GM19240 (cell line): ENCODE results near the gene VRK3.
A peak's percentile ranks its signal among the peaks of the same experiment; 100 is the strongest.

Experiments
- DNase-seq: peaks from one replicate; pipeline ENCODE4 v3.0.0; 2011; ENCODE audit warnings: low spot score; ENCODE audit not compliant: insufficient read length

The VRK3 gene

DNA sequence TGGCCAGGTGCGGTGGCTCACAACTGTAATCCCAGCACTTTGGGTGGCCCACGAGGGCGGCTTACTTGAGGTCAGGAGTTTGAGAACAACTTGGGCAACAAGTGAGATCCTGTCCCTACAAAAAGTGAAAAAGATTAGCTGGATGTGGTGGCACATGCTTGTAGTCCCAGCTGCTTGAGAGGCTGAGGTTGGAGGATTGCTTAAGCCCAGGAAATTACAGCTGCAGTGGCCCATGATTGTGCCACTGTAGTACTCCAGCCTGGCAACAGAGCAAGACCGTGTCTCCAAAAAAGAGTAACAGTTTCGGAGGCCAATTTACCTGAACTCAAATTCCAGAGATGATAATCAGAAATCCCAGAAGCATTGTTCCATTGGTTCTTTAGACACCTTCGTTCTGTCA lies 5.1 kb upstream of the VRK3 start:
- DNase-seq, result no peak

DNA sequence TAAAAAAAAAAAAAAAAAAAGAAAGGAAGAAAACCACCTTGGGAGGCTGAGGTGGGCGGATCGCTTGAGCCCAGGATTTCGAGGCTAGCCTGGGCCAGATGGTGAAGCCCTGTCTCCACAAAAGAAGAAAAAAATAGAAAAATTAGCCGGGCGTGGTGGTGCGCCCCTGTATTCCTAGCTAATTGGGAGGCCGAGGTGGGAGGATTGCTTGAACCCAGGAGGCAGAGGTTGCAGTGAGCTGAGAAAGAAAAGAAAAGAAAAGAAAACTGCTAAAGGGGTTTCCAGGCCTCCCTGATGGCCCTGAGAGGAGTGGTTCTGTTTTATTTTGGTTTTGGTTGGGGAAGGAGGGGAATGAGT lies 1.4 kb upstream of the VRK3 start:
- no peak for DNase-seq

DNA sequence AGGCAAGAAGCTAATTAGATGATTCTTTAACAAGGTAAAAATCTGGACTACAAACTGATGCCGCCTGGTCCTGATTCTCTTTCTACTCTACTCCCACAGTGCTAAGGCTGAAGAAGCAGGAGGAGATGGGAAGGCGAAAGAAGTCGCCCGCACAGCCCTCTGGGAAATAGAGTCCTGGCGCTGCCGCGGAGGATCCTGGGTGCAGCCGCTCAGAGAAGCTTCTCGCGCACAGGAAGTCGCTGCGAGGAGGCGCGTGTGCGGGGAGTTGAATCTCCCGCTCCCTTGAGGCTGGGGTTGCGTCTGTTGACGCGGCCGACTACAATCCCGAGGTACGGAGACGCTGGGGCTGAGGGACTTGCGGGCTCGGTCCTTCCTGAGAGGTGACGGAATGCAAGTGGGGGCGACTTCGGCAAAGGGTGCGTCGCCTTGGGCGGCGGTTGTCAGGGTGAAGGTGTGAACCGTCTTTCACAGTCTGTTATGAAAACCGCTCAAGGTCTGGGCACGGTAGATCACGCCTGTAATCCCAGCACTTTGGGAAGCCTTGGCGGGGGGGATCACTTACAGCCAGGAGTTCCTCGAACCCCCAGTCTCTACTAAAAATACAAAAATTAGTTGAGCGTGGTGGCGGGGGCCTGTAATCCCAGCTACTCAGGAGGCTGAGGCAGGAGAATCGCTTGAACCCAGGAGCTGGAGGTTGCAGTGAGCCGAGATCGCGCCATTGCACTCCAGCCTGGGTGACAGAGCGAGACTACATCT lies 800 bp upstream of the VRK3 start, which contains the start of gene ZNF473:
Gene ZNF473 (plus strand): TSS at position 212 of the 756 bp plus-strand sequence. CDS start 5,078 bp downstream, outside the sequence.
- peak; percentile 81 for DNase-seq

DNA sequence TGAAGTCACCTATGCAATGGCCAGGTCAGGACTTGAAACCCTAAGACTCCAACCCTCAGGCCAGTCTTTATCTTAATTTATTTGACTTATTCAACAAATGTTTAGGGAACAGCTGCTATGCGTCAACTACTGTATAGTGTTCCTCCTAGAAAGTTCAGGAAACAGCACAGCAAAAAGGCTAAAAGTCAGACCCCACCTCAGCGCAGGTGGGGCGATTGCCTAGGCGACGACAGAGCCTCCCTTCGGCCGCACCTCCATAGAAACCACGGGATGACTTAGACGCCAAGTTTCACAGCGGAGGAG lies 502 bp downstream of the VRK3 start:
- no peak for DNase-seq

DNA sequence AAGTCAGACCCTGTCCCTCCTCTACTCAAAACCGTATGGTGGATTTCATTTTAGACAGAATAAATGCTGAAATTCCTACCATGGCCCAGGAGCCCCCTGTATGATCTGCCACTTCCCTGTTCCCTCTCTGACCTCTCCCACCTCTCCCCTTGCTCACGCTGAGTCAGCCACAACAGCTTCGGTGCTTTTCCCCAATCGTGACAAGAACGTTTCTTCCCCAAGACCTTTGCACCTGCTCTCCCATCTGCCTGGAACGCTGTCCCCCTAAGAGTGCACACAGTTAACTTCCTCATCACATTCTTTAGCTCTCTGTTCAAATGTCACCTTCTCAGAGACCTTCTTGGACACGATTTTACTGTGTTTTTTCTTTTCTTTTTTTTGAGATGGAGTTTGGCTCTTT lies 2.3 kb downstream of the VRK3 start:
- DNase-seq, result no peak

DNA sequence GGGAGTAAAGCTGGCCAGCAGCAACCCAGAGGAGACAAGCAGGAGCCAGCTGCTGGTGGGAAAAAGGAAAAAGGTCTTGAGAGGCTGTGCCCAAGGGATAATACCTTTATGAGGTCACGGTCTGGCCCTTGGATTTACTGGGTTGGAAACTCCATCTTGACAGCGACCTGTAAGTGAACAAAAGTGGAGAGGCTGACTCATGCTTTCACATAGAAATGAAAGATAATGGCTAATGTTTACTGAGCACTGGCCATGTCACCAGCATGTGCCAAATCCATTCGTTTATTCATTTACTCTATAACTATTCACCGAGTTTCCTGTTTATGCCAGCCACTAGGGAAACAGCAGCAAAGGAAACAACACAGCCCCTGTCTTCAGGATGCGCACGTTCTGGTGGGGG lies 4.7 kb downstream of the VRK3 start:
- no peak for DNase-seq

DNA sequence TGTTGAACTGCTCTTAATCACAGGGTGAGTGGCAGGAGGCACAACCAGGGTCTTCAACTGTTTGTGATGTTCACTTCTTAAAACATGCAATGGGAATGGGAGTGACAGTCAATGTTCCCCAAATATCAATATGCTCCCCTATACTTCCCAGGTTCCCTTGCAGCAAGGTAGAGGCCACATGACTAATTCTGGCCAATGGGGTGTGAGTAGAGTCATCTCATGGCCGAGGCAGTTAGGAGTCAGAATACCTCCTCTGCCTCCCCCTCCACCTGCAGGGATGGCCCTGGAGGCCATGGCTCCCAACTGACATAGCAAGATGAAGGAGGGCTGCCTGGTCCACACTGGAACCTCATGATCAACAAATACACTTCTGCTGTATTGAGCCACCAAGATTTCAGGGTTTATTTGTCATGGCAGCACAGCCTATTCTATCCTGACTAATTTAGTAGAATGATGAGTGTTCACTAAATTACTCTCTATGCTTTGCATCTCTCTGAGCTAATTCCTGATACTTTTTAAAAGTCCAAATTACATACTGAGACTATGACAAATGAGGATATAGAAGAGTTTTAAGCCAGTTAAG lies 8.9 kb downstream of the VRK3 start:
- DNase-seq, result no peak

DNA sequence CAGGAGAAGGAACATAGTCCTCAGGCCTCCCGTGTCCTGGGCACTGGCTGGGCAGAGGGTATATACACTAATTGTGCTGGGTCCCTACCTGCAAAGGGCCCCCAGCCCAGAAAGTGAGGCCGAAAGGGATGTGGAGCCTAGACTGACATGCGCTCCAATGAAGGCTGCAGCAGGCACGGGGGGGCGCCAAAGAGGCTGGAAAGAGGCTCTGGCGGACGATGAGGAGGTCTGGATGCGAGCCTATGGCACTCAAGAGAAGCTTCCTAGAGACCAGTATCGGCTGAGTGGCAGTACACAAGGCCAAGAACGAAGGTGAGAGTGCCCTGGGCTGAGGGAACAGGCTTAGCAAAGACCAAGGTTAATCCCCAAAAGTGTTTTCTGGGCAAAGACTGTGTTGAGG lies 16.6 kb downstream of the VRK3 start:
- no peak for DNase-seq

DNA sequence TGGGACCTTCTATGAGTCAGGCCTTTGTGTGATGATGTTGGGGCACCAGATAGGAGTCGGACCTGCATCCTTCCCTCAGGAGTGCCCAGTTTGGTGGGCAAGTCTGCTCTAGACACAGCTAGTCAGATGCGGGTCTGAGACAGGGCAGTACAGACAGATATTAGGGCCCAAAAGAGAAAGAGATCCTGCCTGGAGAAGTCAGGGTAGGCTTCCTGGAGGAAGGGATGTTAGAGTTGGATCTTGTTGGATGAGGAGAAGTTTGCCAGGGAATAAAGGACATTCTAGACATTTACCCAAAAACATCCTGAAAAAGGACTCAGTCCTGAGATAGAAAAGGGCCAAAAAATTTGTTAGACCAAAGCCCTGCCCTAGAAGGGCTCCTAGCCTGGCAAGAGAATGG lies 17.2 kb downstream of the VRK3 start:
- no peak for DNase-seq

DNA sequence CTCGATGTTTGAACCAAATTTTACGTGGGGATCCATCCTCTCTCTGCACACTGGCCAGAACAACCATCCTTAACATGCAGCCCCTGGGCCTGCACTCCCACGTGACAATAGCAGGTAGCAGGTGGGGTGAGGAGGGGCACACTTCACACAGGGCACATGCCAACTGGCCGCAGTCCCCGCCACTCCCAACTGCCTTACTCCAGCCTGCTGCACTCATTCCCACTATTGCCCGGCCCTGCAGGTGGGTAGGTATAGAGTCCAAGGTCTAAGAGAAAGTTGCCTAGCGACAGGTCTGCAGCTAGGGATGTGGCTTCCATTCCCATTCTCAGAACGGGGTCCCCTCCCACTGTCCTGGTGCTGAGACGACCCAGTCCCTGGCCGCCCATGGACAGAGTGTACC lies 18.0 kb downstream of the VRK3 start:
- no peak for DNase-seq

DNA sequence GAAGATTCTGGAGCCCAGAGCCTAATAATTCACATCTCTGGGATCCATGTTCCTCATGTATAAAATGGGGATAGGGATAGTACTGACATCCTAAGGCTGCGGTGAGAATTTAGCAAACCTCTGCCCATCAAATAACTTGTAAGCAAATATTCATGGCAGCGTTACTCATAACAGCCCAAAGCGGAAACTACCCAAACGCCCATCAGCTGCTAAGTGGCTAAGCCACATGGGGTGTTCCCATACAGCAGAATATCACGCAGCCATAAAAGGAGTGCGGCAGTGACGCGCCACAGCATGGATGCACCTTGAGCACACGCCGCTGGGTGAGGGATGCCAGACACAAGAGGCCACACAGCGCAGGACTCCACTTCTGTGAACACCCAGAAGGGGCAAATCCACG lies 19.7 kb downstream of the VRK3 start:
- DNase-seq, result no peak

DNA sequence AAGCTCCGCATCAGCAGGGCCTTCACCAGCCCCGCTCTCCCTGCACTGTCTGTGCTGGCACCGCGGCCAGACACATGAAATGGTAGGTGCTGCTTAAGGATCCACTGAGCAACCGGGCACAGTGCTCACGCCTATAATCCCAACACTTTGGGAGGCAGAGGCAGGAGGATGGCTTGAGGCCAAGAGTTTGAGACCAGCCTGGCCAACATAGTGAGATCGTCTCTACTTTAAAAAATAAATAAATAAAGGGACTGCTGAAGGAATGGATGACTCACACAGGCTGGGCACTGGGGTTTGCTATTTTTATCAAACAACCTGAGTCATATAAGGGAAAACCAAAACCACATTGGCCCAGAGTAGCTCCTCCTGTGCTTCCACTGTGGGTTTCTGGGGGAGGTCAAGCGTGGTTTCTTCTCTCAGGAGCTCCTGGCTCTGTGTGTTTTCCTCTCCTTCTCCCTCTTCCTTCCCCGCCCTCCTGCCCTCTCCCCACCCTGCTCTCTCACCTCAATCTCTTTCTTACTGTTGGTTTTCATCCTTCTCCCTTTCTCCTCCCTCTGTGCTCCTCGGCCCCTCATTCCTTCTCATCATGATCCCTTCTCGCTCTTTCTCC lies 21.3 kb downstream of the VRK3 start:
- peak; percentile 45 for DNase-seq

DNA sequence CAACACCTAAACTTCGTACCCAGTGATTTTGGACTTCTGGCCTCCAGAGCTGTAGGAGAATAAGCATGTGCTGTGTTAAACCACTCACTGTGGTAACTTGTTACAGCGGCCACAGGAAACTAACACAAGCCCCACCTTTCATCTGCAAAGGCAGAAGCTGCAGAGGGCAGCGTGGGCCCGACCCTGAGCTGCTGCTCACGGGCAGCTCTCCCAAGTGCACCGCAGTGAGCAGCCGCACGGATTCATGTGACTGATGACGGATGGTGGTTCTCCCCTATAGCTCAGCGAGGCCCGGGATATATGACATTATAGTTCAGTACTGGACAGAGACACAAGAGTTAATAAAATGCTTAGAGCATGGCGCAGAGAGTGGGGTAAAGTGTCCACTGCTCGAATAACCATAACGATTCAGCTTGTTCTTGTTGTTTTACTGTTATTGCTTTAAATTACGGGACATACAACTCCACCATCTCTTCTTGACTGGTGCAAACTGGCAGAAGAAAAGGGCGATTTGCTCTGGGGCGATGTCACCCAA lies 21.9 kb downstream of the VRK3 start:
- DNase-seq, result no peak

DNA sequence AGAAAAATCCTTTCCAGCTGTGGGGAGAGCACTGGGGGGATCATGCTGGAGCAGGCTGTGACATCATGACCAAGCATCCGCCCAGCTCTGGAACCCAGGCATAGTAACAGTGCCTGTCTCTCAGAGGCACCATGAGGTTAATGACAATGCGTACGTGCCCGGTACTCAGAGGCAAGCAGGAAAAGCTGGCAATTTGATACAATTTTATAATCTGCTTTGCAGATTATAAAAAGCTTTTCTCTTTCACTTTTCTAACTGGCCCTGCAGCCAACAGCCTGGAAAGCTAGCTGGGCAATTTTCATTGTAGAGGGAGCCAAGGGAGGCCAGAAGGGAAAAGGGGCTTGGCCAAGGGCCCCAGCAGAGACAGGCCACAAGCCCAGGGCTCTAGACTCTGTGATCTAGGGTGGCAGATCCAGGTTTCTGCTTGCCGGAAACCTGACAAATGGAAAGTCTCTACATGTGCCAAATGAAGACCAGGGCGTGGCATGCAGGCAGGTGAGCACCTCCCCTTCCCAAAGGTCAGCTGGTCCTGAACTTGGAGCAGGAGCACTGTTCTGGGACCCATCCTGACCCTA lies 22.7 kb downstream of the VRK3 start:
- DNase-seq, result no peak

DNA sequence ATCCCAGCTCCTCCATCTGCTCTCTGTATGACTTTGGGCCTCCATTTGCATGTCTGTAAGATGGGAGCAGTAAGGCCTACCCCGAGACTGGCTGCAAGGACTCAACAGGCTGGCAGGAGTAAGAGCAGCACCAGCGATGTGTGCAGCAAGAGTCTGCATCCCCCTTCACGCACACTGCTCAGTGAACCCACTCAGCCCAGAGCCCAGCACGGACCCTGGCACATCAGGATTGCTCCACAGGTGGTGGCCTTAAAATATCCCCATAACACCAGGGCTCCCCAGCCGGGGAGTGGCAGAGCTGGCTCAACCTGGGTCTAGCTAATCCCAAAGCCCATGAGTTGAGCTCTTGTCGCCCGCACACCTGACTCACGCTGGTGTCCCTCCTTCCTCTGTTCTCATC lies 23.4 kb downstream of the VRK3 start:
- DNase-seq, result no peak

DNA sequence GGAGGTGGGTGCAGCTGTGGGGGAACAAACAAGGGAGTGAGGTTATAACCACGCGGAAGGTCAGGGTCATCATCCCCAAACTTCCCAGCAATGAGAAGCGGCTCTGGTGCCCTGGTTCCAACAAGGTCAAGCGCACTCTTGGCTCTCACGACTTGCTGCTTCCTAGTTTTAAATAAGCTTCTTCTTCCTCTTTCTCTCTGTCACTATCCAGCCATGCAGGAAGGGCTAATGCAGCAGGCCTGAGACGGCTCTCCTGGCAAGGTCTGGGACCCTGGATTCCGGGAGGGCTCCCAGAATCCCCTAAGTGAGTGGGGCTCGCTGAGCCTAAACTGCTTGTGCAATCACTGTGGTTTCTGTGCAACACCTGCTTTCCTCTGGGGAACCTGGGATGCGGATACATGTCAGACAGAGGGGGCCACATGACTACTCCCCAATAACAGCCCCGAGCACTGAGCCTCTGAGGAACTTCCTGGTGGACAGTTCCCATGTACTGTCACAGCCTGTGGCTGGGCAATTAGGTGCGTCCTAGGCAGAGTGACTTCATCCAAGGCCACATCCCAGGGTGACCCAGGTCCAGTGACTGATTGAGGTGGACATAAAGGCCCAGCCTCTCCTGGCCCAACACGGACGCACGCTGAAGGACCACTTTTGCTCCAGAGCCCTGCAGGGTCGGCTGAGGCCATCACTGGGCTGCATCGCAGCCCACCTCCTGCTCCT lies 24.2 kb downstream of the VRK3 start:
- DNase-seq, result no peak

DNA sequence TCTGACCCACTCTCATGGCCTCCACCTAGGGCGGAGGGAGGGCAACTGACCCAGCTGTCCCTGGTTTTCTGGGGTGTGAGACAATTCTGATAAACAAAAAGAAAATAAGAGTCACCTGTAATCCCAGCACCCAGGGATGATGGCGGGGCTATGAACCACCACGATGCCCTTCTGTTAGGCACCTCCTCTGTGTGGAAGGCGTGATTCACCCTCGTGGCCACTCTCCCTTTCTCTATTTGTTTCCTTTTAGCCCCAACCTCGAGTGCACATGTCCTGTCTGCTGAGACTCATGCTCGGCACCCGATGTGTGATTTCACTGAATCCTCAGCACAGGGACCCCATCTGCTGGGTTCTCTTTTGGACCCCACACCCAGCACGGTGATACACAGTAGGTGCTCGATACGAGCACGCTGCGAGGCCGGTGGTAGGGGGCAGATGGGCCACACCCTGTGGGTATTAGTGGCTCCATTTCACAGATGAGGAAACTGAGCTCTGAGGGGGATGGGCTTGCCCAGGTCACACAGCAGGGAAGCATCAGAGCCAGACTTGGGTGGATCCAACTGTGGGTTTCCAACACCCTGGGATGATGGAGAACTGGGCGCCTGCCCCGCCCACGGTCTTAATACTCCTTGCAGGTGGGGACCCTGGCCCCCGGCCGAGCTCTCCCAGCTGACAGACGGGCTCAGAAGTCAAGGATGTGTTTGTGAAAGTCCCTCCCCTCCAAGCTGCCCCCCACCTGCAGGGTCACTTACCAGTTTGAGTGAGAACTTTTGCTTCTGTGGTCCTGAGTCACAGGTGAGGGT lies 24.9 kb downstream of the VRK3 start:
- no peak for DNase-seq

DNA sequence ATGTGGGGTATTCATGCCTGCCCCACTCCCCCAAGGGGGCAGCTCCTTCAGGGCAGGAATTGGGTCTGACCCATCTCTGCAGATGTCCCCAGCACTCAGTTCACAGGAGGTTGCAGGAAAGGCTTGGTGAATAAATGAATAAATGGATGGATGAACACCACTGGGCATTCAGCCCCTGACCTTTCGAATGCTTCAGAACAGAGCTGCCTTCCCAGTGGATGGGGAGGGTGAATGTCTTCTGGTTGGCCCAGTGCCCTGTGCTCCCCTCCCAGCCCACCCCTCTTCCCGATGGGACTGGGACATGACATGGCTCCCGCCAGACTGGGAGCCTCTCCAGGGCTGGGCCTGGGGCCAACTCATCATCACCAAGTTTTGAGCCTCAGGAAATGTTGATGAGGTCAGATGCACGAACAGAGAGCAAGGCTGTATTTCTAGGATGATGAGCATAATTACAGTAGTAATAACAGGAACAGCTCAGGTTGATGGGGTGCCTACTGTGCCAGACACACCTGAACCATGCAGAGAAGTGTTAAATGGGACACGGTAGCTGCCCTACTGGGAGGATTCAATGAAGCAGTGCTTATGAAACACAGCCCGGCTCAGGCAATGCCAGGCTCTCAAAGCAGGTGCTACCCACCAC lies 25.7 kb downstream of the VRK3 start:
- no peak for DNase-seq

DNA sequence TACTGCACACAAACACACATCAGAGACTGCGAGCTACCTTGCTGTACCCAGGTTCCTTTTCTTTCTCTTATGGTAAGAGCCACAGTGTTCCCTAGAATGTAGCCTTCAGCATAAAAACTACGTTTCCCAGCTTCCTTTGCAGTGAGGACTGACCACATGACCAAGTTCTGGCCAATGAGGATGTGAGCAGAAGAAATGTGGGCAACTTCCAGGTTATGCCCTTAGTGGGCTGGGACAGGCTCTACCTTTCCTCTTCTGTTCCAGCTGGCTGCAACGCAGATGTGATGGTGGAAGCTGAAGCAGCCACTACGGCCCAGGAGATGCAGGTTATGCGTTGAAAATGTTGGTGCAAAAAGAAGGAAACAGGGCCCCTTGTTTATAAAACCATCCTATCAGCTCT lies 27.5 kb downstream of the VRK3 start:
- peak; percentile 57 for DNase-seq

DNA sequence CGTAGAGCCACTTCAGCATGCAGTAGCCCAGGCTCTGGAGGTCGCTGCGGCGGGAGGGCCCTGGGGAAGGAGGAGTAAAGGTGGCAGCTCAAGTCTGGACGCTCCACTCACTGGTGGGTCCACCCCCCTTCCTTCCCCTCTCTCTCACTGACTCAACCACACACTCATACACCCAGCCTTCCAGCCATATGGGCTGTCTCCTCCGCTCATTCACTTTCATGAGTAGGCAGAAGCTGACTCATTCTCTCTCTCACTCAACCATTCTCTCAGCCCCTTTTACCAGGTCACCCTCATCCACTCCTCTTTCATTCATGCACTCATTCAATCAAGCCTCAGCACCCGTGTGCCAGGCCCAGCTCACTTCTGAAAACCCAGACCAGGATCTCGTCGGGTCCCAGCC lies 36.7 kb downstream of the VRK3 start:
- DNase-seq, result no peak

DNA sequence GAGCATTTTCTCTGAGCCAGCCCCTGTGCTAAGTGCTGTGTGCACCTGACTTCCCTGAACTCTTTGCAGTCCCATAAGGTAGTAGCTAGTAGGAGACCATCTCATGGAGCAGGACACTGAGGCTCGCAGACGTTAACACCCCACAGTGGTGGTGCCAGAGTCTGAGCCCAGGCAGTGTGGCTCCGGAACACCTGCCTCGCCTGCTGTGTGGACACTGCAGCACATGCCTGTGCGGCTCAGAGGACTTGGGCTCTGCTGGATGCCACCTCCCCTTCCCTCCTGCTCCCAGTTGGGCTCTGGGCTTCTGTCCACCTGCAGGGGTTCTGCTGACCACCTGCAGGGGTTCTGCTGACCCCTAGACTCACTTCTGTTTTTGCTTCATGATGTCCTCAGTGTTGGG lies 37.2 kb downstream of the VRK3 start:
- DNase-seq, result no peak
